GM18868 (cell line): ENCODE measurements around the gene H2AZ2.
"Not testable (repeated sequence)": the region's sequence is repeated elsewhere in the genome, so short reads cannot be mapped to it uniquely, and the experiment has no call there.

Experiments used
- ATAC-seq: cut with Tn5 transposase; IDR thresholded peaks from one replicate; pipeline ENCODE4 v1.9.1; 2021; ENCODE audit warnings: mild to moderate bottlenecking, moderate library complexity; ENCODE audit not compliant: unreplicated experiment

Gene H2AZ2

GRCh38 chr7:44823255-44823781, 24.6 kb downstream of the H2AZ2 start:
- no peak for ATAC-seq

- ATAC-seq = no peak
These were observed 28.6 kb downstream of the H2AZ2 start for GRCh38 chr7:44819292-44819691.

GRCh38 chr7:44814919-44815318, 33.0 kb downstream of the H2AZ2 start:
- ATAC-seq = no peak

GRCh38 chr7:44811571-44811970, 36.3 kb downstream of the H2AZ2 start:
- no peak for ATAC-seq

- ATAC-seq = no peak
These were observed 36.8 kb downstream of the H2AZ2 start for GRCh38 chr7:44811093-44811492.

GRCh38 chr7:44808914-44809393, 38.9 kb downstream of the H2AZ2 start:
- no peak for ATAC-seq

- no peak for ATAC-seq
These were observed 41.9 kb downstream of the H2AZ2 start for GRCh38 chr7:44805950-44806349.

GRCh38 chr7:44803828-44804519, 43.9 kb downstream of the H2AZ2 start:
- ATAC-seq = not testable (repeated sequence)

GRCh38 chr7:44802418-44803025, 45.4 kb downstream of the H2AZ2 start:
- ATAC-seq = no peak

GRCh38 chr7:44801890-44802289, 46.0 kb downstream of the H2AZ2 start:
- no peak for ATAC-seq

- no peak for ATAC-seq
These were observed 47.9 kb downstream of the H2AZ2 start for GRCh38 chr7:44799939-44800338.

- no peak for ATAC-seq
These were observed 49.1 kb downstream of the H2AZ2 start for GRCh38 chr7:44798649-44799305.

GRCh38 chr7:44797329-44798258, 50.3 kb downstream of the H2AZ2 start:
- peak; percentile 59 for ATAC-seq

- ATAC-seq = peak; percentile 88
These were observed 51.2 kb downstream of the H2AZ2 start, which contains the start of gene PPIA for GRCh38 chr7:44796504-44797328. PPIA (plus strand) TSS chr7:44796681; CDS start chr7:44796725, 44 bp downstream.

GRCh38 chr7:44796034-44796503, 51.8 kb downstream of the H2AZ2 start:
- peak; percentile 10 for ATAC-seq

- ATAC-seq = no peak
These were observed 53.6 kb downstream of the H2AZ2 start for GRCh38 chr7:44794331-44794730.

- no peak for ATAC-seq
These were observed 54.0 kb downstream of the H2AZ2 start for GRCh38 chr7:44793919-44794318.

- ATAC-seq = no peak
These were observed 56.3 kb downstream of the H2AZ2 start for GRCh38 chr7:44791278-44792219.
